GM18951 (cell line): Measurements from ENCODE around the gene TBC1D16.

ENCODE experiments used
- POLR2A ChIP-seq: IDR thresholded peaks from 4 replicates; pipeline ENCODE4 v1.6.1; 2011; ENCODE audit warnings: mild to moderate bottlenecking; ENCODE audit not compliant: insufficient read length, insufficient read depth; ENCODE audit errors: extremely low read depth
- in situ Hi-C: fragments of 300-500 bp; cut with MboI; formaldehyde crosslinking; loops from one replicate; pipeline ENCODE4 v1.12.0; 2022; ENCODE audit warnings: low sequenced_read_pairs, mixed read lengths, inconsistent platforms; ENCODE audit not compliant: unreplicated experiment

TBC1D16 gene

GRCh38 chr17:80035687-80035936 is at the start of gene TBC1D16:
TSS of gene TBC1D16 (minus strand) at chr17:80035872. CDS start at chr17:80013547, 22,325 bp downstream.
- no peak for TF ChIP-seq POLR2A
- in situ Hi-C loops = no loop called here

- in situ Hi-C loops = no loop called here
- TF ChIP-seq POLR2A = no peak
Observed at GRCh38 chr17:80084773-80085172, 49.1 kb upstream of the TBC1D16 start.

GRCh38 chr17:80083136-80083661 is 47.5 kb upstream of the TBC1D16 start:
- in situ Hi-C loops = no loop called here
- TF ChIP-seq POLR2A = no peak

GRCh38 chr17:80082403-80083135 is 46.9 kb upstream of the TBC1D16 start:
- TF ChIP-seq POLR2A = no peak
- in situ Hi-C loops = no loop called here

GRCh38 chr17:80081596-80081995 is 45.9 kb upstream of the TBC1D16 start:
- TF ChIP-seq POLR2A = no peak
- in situ Hi-C loops = no loop called here

DNA sequence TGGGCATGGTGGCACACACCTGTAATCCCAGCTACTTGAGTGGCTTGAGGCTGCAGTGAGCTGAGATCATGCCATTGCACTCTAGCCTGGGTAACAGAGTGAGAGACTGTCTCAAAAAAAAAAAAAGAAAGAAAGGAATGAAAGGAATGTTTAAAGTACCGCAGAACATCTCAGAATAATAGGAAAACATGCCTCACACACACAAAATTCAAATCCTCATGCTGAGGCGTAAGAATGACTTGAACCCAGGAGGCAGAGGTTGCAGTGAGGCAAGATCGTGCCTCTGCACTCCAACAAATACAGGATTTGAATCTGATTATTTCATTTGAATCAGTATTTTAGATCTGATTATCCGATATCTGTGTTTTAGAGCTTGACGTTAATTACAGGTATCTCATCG is 44.4 kb upstream of the TBC1D16 start:
- in situ Hi-C loops = no loop called here
- no peak for TF ChIP-seq POLR2A

- no peak for TF ChIP-seq POLR2A
Observed at GRCh38 chr17:80072410-80072809, 36.7 kb upstream of the TBC1D16 start.

DNA sequence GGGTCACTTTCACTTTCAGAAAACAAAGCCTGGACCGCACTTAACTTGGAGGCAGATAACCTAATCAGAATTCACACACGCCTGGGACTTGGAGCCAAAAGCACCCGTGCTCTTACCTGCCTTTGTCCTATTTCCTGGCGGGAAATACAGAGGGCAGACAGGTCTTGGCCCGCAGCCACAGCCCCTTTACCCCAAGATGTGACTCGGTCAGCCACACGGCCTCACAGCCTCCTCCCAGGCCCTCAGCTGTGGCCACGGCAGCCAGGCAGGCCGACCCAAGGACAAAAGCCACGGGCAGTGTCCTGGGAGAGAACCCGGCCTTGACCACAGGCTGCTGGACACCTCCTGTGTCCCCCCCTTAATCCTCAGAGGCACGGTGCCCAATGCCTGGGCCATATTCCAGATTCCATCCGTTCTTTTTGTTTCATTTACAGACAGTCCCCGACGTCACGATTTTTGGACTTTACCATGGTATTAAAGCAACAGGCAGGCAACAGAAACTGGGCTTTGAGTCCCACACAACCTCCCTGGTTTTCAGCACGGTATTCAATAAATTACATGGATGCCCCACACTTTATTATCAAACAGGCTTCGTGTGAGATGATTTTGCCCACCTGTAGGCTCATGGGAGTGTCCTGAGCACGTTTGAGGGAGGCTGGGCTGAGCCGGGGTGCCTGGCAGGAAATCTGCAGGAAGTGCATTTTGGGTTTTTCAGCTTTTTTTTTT is 35.6 kb upstream of the TBC1D16 start:
- TF ChIP-seq POLR2A = no peak
- in situ Hi-C loops = no loop called here

More at GRCh38 chr17:80072410-80072809, 36.7 kb upstream of the TBC1D16 start:
- in situ Hi-C loops = no loop called here

- TF ChIP-seq POLR2A = no peak
- in situ Hi-C loops = no loop called here
Observed at GRCh38 chr17:80070375-80071115, 34.9 kb upstream of the TBC1D16 start.

GRCh38 chr17:80068301-80069222 is 32.9 kb upstream of the TBC1D16 start:
- no peak for TF ChIP-seq POLR2A
- in situ Hi-C loops = no loop called here

- TF ChIP-seq POLR2A = no peak
- in situ Hi-C loops = no loop called here
Observed at GRCh38 chr17:80067393-80067986, 31.8 kb upstream of the TBC1D16 start.

DNA sequence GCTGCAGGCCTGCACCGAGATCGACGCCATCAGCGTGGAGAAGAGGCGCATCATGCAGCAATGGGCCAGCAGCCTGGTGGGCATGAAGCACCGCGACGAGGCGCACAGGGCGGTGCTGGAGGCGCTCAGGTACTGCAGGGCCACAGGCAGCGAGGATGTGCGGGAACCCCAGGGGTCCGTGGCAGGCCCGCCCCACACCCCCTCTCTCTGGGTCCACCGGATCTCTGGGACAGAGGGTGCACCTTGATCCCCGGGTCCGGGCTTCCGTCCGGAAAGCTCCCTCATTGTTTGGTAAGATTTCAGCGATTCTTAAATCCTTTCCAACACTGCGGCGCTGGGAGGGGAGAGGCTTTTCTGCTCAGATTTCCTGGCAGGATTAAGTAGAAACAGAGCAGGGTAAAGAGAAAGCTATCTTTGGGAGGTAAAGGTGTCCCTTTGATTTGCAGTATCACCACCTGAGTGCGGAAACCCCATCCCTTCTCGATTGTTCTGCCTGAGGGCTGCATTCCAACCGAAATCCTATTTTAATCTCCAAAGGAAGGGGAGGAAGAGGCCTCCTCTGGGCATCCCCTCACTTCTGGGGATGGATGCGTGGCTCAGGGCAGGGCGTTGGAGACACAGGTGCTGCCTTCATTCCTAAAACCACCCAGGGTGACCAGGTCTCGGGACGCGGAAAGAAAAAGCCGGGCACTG is 30.0 kb upstream of the TBC1D16 start:
- in situ Hi-C loops = no loop called here
- no peak for TF ChIP-seq POLR2A

DNA sequence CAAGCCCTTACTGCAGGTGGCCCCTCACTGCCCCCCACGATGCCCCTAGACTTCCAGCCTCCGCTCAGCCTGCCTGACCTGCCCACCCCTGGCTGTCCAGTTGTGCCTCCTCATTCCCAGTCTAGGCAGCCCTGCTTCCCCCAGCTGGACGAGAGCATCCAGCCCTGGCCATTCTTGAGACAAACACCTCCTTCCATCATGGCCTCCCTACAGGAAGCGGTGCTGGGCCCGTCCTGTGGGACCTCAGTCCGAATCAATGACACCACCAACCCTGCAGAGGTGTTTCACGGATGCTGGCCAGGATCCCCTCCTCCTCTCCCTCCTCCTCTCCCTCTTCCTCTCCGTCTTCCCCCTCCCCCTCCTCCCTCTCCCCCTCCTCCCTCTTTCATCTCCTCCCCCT is 29.0 kb upstream of the TBC1D16 start:
- in situ Hi-C loops = no loop called here

More for the DNA sequence above, 29.0 kb upstream of the TBC1D16 start:
- TF ChIP-seq POLR2A = no peak
